NCI-H345 treated with DMSO at 0.1 percent for 48 hours (cell line): ENCODE data around the gene IGFBP3.
"Not testable (repeated sequence)": the region's sequence is repeated elsewhere in the genome, so short reads cannot be mapped to it uniquely, and the experiment has no call there.

Experiments
- DNase-seq: peaks from one replicate; lab custom pipeline; 2025; ENCODE audit not compliant: unreplicated experiment; lab: John Stamatoyannopoulos, UW

IGFBP3 gene

GRCh38 chr7:45920502-45921380 lies at the start of gene IGFBP3:
Gene IGFBP3, minus strand, starts transcription at chr7:45921272. Its CDS starts 132 bp downstream, at chr7:45921140.
- peak; percentile 19 for DNase-seq

- no peak for DNase-seq
These were observed 49.4 kb upstream of the IGFBP3 start for GRCh38 chr7:45970454-45970853.

- no peak for DNase-seq
These were observed 48.9 kb upstream of the IGFBP3 start for GRCh38 chr7:45969940-45970339.

- no peak for DNase-seq
These were observed 47.9 kb upstream of the IGFBP3 start for GRCh38 chr7:45968856-45969541.

GRCh38 chr7:45968312-45968711 lies 47.2 kb upstream of the IGFBP3 start:
- DNase-seq: no peak

GRCh38 chr7:45967591-45968157 lies 46.6 kb upstream of the IGFBP3 start:
- DNase-seq: no peak

GRCh38 chr7:45962861-45963260 lies 41.8 kb upstream of the IGFBP3 start:
- DNase-seq: no peak

- DNase-seq: no peak
These were observed 36.6 kb upstream of the IGFBP3 start for GRCh38 chr7:45957721-45958120.

- DNase-seq: no peak
These were observed 34.2 kb upstream of the IGFBP3 start for GRCh38 chr7:45955286-45955685.

- not testable (repeated sequence) for DNase-seq
These were observed 32.0 kb upstream of the IGFBP3 start for GRCh38 chr7:45953055-45953454.

GRCh38 chr7:45944058-45944457 lies 23.0 kb upstream of the IGFBP3 start:
- DNase-seq: no peak

GRCh38 chr7:45940939-45941338 lies 19.9 kb upstream of the IGFBP3 start:
- no peak for DNase-seq

- DNase-seq: not testable (repeated sequence)
These were observed 19.2 kb upstream of the IGFBP3 start for GRCh38 chr7:45940237-45940781.

GRCh38 chr7:45939574-45939973 lies 18.5 kb upstream of the IGFBP3 start:
- DNase-seq: no peak

- DNase-seq: no peak
These were observed 17.7 kb upstream of the IGFBP3 start for GRCh38 chr7:45938626-45939302.

GRCh38 chr7:45937862-45938261 lies 16.8 kb upstream of the IGFBP3 start:
- no peak for DNase-seq

GRCh38 chr7:45937301-45937700 lies 16.2 kb upstream of the IGFBP3 start:
- DNase-seq: no peak

- no peak for DNase-seq
These were observed 9.9 kb upstream of the IGFBP3 start for GRCh38 chr7:45930967-45931366.

GRCh38 chr7:45927721-45928120 lies 6.6 kb upstream of the IGFBP3 start:
- no peak for DNase-seq

GRCh38 chr7:45924283-45924682 lies 3.2 kb upstream of the IGFBP3 start:
- no peak for DNase-seq

- no peak for DNase-seq
These were observed 2.7 kb upstream of the IGFBP3 start for GRCh38 chr7:45923818-45924217.
